Astrocyte of the spinal cord (primary cell): ENCODE results near the gene TBC1D13.
A peak's percentile ranks its signal among the peaks of the same experiment; 100 is the strongest.

Experiments
- DNase-seq: peaks from one replicate; pipeline ENCODE4 v3.0.0; 2011; ENCODE audit warnings: low read depth, low spot score
- H3K4me3 ChIP-seq: 2 replicates; pipeline ENCODE4 v1.5.1; 2011; ENCODE audit warnings: low read depth, mild to moderate bottlenecking, low read length, moderate library complexity
- CTCF ChIP-seq: IDR thresholded peaks from 2 replicates; pipeline ENCODE4 v1.5.1; 2012; ENCODE audit warnings: low read depth, mild to moderate bottlenecking, low read length, inconsistent platforms
- in situ Hi-C: cut with HindIII; loops from 2 replicates; pipeline ENCODE4 v1.10.0; 2017; ENCODE audit warnings: low sequenced_read_pairs

The TBC1D13 gene

GRCh38 chr9:128825923-128826700 lies 39.1 kb downstream of the TBC1D13 start:
- no peak overlapping the region for H3K4me3 ChIP-seq
- no peak for TF ChIP-seq CTCF
- DNase-seq, result no peak
- in situ Hi-C loops, result no loop called here

- in situ Hi-C loops, result no loop called here
- no peak for TF ChIP-seq CTCF
- H3K4me3 ChIP-seq, result no peak overlapping the region
- no peak for DNase-seq
These were observed 41.2 kb downstream of the TBC1D13 start for GRCh38 chr9:128828267-128828666.

- no peak for DNase-seq
- in situ Hi-C loops, result no loop called here
- TF ChIP-seq CTCF, result no peak
- peak overlapping the region; percentile 86 for H3K4me3 ChIP-seq
These were observed 41.8 kb downstream of the TBC1D13 start for GRCh38 chr9:128828719-128829452.

- DNase-seq, result peak; percentile 91
- peak within 1 kb of the TSS; percentile 86 for H3K4me3 ChIP-seq
- in situ Hi-C loops, result no loop called here
- TF ChIP-seq CTCF, result no peak
These were observed 42.6 kb downstream of the TBC1D13 start, which contains the start of gene SPOUT1 for GRCh38 chr9:128829477-128830251. TSS of gene SPOUT1 (minus strand) at chr9:128829794. CDS start at chr9:128829780, 14 bp downstream.

GRCh38 chr9:128833696-128834095 lies 46.6 kb downstream of the TBC1D13 start:
- no peak for DNase-seq
- in situ Hi-C loops, result no loop called here
- no peak overlapping the region for H3K4me3 ChIP-seq
- no peak for TF ChIP-seq CTCF
